AG09319 (cell line): ENCODE measurements around the gene STUM.

Experiments
- DNase-seq: peaks from one replicate; pipeline ENCODE4 v3.0.0-alpha.2; 2010; ENCODE audit warnings: low read depth; ENCODE audit errors: extremely low read depth
- TF ChIP-seq, protein P1 (sequence below): IDR thresholded peaks from 2 replicates; pipeline ENCODE4 v1.5.1; 2011; ENCODE audit warnings: low read depth, mild to moderate bottlenecking, inconsistent platforms, low read length, moderate library complexity

STUM gene

DNA sequence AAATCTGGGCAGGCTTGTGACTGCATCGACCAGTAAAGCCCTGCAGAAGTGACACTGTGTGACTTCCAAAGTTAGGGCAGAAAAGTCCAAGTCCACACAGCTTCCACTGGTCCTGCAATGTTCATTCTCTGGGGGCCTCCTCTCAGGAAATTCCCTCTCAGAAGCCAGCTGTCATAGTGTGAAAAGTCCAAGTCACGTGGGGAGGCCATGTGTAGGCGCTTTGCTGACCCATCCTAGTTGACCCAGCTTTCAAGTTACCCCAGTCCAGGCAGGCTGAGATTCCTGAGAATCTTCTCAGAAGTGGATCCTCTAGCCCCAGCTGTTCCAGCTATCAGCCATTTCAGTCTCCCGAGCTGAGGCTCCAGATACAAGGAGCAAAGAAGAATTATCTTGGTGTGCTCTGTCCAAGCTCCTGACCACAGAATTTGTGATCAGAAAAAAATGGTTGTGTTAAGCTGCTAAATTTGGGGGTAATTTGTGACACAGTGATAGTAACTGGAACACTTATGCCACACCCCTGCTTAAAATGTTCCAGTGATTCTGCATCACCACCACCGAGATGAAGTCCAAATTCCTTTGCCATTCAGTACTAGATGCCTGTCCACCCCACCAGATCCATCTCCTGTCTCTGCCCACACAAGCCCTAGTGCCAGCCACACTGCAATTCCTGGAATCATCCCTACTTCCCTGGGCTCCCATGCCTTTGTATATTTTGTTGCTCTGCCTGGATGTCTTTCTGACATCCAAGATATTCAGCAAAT is 2.5 kb upstream of the STUM start:
- TF ChIP-seq, protein P1, sequence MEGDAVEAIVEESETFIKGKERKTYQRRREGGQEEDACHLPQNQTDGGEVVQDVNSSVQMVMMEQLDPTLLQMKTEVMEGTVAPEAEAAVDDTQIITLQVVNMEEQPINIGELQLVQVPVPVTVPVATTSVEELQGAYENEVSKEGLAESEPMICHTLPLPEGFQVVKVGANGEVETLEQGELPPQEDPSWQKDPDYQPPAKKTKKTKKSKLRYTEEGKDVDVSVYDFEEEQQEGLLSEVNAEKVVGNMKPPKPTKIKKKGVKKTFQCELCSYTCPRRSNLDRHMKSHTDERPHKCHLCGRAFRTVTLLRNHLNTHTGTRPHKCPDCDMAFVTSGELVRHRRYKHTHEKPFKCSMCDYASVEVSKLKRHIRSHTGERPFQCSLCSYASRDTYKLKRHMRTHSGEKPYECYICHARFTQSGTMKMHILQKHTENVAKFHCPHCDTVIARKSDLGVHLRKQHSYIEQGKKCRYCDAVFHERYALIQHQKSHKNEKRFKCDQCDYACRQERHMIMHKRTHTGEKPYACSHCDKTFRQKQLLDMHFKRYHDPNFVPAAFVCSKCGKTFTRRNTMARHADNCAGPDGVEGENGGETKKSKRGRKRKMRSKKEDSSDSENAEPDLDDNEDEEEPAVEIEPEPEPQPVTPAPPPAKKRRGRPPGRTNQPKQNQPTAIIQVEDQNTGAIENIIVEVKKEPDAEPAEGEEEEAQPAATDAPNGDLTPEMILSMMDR = no peak
- DNase-seq = no peak

DNA sequence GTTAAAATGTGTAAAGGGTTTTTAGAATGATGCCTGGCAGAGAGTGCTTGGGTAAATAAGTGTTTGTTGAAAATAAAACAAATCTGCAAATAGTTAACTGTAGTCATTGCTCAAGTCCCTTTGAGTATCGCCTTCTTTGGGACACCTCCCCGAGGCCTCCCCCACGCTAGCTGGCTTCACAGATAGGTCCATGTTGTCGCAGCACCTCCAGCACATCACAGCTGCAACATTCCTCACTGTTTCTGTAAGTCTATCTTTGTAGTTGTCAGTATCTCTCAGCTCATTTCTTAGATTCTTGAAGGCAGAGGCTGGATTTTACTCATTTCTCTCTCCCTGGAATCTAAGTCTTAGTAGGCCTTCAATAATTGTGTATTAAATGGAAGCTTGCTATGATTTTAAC is 1.6 kb upstream of the STUM start:
- TF ChIP-seq, protein P1 = no peak
- no peak for DNase-seq

DNA sequence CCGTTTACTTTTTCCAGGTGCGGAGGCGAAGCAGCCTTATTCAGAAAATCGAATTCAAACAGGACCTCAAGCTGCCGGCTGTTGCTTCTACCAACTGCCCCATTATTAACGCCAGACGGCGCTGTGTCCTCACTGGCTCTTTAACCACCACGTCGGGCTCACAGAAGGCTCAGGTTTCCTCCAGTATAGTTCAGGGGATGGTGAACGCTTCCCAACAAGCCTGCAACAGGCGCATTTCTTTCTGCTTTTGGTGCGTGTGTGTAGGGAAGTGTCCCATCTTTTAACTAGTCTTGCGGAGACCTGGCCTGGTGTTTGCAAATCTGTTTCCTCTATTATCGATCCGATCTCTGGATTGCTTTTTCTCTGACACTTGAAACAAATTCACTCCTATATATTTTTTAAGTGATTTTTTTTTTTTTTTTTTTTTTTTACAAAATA is 791 bp upstream of the STUM start:
- peak; percentile 60 for DNase-seq
- TF ChIP-seq, protein P1 = no peak; the same call in none of the 2 replicates

DNA sequence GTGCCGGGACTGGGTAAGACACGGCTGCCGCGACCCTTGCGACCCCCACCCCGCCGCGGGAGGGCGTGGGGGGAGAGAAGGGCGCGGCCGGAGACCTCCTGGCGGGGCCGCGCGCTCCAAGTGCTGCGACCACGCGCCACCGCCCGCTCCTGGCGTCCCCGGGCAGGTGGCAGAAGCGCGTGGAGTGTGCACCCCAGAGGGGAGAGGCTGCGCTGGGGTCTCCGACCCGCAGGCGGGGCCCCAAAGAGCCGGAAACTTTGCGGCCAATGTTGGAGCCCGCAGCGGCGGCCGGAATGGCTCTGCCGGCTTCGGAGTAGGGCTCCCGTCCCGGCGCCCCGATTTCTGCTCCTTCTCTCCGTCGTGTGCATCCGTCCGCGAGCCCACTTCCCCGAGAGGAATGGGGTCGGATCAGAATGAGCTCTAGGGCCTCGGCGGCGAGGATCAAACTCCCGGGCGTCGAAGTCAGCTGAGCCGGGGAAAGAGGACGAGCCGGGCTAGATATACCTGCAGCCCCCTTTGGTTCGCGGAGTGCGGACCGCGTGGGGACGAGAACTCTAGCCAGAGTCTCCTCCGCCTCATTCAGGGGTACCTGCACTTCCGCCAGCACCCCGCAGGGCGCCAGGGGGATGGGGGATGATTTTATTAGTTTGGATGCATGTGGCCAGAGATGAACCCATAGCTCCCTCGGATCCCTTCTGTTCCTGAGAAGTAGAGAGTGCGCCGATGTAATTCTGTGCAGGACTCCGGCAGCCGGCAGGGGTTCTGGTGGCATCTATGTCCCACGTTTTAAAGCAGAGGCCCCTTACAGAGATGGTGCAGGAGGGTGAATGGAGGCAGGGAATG is 751 bp downstream of the STUM start:
- DNase-seq = no peak
- TF ChIP-seq, protein P1 = no peak

DNA sequence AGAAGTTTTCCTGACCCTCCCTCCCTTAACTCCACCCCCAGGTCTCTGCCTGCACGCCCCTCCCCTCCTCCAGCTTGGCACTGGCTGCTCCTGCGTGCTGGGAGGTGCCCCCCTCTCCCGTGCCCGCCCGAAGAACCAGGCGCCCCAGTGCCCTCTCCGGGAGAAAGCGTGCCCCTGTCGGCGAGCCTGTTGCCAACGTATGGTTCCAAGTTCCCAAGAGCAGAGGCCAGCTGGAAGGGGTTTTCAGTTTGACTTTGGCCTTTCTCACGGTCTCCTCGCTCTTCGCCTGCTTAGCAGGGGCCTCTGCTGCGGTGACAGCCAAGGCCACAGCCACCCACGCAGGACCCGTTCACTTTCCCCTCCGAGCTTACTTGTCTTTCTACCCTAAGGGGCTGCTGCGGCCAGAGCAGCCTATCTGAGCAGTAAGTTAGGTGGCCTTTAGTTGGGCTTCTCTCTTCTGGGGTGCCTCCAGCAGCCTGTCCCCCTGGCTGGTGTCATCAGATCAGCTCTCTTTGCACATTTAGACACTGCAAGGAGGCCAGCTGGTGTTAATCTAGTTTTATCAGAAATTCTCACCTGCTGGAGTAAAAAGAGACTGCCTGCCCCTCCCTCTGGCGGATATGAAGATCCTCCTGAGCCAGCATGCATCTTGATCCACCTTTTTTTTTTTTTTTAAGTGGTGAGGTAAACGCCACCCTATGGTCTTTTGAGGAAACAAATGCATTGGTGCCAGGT is 1.5 kb downstream of the STUM start:
- TF ChIP-seq, protein P1 = peak; percentile 17
- DNase-seq = no peak

DNA sequence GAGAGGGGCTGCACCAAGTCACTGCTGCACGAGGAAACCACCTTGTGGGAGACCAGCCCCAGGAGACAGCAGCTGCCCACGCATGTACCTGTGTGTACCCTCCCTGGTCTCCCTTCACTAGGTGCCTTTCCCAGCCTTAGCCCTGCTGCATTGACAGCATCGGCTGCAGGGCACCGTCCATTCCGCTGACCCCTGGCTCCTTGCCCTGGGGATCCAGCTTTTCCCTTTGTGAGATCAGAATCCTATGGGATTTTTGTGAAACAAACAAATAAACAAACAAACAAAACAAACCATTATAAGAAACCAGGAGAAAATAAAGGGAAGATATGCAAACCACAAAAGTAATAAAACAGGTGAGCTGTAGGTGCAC is 2.1 kb downstream of the STUM start:
- no peak for DNase-seq
- TF ChIP-seq, protein P1 = no peak
